T1000 (cell line): Measurements from ENCODE around the gene PSMC2.
"Not testable (repeated sequence)": the region's sequence is repeated elsewhere in the genome, so short reads cannot be mapped to it uniquely, and the experiment has no call there.

Experiments
- DNase-seq: peaks from one replicate; lab custom pipeline; 2025; ENCODE audit warnings: mixed read lengths; lab: John Stamatoyannopoulos, UW

The PSMC2 gene

DNA sequence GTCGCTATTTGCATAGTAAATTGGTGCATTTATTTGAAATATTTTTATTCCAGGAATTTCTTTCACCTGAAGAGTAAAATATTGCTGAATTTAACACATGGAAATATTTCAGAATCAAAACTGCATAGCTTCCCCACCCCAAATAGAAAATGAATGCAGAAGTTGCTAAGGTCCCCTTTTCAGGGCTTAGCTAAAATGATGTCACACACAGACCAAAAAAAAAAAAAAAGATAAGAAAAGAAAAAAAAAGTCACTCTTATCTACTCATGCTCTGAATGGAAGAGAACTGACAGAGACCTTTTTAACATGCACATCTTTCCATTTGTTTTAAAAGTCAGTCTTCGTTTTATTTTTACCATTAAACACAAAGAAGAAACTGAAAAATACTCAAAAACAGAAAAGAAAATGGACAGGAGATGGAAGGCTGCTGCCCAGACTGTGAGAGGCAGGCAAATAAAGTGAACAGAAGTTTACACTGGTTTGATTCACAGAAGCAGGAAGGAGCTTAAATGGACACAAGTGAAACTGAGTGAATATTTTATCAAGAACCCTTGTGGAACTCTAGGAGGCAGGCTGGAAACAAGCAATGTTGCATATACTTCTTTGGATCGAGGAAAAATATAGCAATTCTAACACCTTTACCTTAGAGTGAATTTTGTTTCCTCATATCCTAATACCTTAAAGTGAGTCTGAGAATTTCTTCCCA is 32.0 kb downstream of the PSMC2 start:
- no peak for DNase-seq

- no peak for DNase-seq
These were observed 33.1 kb downstream of the PSMC2 start for GRCh38 chr7:103380395-103381191.

- no peak for DNase-seq
These were observed 34.0 kb downstream of the PSMC2 start for GRCh38 chr7:103381280-103382031.

DNA sequence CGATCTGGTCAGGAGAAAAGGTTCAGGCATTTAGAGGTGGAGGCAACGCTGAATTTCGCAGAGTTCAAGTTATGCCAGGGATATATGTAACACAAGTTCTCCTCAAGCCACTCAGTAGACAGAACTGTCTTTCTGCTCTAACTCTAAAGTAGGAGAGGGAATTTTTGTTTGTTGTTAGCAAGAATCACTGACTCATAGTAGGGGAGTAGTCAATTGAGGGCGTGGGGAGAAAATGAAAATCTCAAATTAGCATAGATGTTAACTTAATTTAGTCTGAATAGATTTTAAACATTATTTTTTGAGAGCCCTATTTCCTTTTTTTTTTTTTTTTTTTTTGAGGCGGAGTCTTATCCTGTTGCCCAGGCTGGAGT is 34.6 kb downstream of the PSMC2 start:
- DNase-seq: no peak

- DNase-seq: no peak
These were observed 39.8 kb downstream of the PSMC2 start for GRCh38 chr7:103387242-103387641.

DNA sequence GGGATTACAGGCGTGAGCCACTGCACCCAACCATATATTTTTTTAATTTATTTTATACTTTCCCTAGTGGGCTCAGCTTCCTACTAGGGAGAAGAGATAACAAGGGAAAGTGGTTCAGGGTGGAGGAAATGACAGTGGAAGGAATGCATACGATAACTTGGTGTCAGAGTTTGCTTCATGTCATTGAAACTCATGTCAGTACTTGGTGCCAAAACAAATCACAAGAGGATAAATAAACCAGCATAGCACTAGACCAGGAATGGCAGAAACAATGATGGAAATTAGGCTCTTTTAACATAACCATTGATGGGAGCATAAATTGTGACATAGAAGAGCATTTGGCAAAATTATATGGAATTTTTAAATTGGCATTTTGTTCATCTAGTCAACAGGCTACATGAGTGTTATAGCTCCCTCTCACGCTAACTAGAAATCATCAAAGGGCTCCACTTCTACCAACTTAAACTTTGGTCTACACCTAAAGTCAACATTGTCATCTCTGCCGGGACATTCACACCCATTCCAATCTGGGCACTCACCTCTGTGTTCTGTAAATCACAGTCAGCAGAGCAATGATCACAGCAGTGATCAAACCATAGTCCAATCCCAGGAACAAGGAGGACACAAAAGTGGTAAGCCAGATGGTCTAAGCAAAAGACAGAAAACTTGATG is 41.2 kb downstream of the PSMC2 start:
- DNase-seq: no peak

- DNase-seq: no peak
These were observed 41.8 kb downstream of the PSMC2 start for GRCh38 chr7:103389263-103389662.

DNA sequence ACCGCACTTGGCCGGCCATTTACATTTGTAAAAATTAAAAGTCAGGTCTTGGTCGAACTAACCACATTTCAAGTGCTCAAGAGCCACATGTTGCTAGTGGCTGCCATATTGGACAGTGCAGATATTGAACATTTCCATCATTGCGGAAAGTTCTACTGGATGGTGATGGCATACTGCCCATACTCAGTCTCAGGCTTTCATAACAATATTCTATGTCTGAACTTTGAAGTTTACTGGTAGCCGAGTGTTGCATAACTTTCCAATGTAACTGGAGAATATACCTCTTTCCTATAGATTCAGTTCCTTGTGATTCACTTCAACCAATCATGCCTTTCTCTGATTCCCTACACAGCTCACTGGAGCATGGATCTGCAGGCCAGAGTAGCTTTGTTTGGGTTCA is 43.7 kb downstream of the PSMC2 start:
- no peak for DNase-seq

GRCh38 chr7:103391976-103392375 is 44.5 kb downstream of the PSMC2 start:
- DNase-seq: no peak

GRCh38 chr7:103394566-103394965 is 47.1 kb downstream of the PSMC2 start:
- no peak for DNase-seq

- DNase-seq: no peak
These were observed 47.6 kb downstream of the PSMC2 start for GRCh38 chr7:103395071-103395470.

DNA sequence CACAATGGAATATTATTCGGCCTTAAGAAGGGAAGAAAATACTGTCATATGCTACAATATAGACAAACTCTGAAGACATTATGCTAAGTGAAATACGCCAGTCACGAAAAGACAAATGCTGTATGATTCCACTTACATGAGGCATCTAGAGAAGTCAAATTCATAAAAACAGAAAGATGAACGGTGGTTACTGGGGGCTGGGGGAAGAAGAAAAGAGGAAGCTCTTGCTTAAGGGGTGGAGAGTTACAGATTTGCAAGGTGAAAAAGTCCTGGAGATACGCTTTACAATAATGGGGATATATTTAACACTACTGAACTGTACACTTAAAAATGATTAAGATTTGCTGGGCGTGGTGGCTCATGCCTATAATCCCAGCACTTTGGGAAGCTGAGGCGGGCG is 49.0 kb downstream of the PSMC2 start:
- DNase-seq: no peak

DNA sequence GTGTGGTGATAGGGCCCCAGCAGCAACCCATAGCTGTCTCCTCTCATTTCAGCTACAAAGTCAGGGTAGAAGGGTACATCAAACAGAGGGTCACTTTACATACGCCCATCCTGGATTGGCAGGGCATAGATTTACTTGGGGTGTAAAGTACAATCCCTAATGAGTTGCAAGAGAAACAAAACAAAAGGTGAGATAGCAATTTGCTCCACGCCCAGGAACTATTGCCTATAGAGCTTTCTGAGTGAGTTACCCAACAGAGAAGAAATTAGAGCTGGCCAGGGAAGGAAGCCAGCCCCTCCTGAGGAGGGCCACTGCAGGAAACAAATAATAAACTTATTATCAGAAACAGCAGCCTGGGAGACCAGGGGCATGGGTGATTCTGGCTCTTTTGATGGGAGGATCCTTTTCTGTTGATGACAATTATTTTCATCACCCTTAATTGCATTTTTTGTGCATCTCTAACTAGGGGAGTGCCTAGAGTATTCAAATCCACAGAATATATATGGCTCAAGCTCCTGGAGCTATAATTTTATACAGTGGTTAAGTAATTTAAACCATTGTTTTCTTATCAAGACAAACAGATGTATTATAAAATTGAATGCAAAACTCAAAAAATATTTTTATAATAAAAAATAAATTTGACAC is 51.2 kb downstream of the PSMC2 start:
- DNase-seq: no peak

DNA sequence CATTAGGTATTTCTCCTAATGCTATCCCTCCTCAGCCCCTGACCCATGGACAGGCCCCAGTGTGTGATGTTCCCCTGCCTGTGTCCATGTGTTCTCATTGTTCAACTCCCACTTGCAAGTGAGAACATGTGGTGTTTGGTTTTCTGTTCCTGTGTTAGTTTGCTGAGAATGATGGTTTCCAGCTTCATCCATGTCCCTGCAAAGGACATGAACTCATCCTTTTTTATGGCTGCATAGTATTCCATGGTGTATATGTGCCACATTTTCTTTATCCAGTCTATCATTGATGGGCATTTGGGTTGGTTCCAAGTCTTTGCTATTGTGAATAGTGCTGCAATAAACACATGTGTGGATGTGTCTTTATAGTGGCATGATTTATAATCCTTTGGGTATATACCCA is 52.2 kb downstream of the PSMC2 start:
- DNase-seq: not testable (repeated sequence)

DNA sequence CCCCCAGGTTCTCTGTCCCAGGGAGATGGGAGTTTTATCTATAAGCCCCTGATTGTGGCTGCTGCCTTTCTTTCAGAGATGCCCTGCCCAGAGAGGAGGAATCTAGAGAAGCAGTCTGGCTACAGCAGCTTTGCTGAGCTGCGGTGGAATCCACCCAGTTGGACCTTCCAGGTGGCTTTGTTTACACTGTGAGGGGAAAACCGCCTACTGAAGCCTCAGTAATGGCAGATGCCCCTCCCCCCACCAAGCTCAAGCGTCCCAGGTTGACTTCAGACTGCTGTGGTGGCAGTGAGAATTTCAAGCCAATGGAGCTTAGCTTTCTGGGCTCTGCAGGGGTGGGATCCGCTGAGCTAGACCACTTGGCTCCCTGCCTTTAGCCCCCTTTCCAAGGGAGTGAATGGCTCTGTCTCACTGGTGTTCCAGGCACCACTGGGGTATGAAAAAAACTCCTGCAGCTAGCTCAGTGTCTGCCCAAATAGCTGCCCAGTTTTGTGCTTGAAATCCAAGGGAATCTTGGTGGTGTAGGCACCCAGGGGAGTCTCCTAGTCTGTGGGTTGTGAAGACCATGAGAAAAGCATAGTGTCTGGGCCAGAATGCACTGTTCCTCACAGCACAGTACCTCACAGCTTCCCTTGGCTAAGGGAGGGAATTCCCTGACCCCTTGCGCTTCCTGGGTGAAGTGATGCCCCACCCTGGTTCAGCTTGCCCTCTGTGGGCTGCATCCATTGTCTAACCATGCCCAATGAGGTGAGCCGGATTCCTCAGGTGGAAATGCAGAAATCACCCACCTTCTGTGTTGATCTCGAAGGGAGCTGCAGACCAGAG is 58.6 kb downstream of the PSMC2 start:
- not testable (repeated sequence) for DNase-seq

DNA sequence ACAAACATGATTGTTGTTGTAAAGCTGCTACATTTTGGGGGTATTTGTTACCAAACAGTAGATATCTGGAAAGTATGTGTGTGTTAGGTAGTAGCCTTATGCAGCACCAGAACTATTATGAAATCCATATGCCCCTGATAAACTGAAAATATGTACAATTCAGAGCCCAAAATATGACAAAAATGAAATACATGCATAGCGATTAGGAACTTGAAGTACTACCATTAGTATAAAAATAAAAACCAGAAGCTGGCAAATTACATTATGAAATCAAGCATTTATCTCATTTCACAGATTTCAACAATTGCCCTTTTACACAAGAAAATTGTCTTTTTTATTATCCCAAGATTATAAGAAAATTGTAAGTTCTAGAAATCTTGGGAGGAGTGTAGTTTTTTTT is 64.7 kb downstream of the PSMC2 start:
- no peak for DNase-seq

- no peak for DNase-seq
These were observed 66.0 kb downstream of the PSMC2 start for GRCh38 chr7:103413407-103413806.

- no peak for DNase-seq
These were observed 70.8 kb downstream of the PSMC2 start for GRCh38 chr7:103418241-103418640.
